GM04503 (cell line): ENCODE results near the gene FAM20C.
"Not testable (repeated sequence)": the region's sequence is repeated elsewhere in the genome, so short reads cannot be mapped to it uniquely, and the experiment has no call there.

Source experiments
- DNase-seq: peaks from one replicate; pipeline ENCODE4 v3.0.0-alpha.2; 2012; ENCODE audit warnings: low read depth

The FAM20C gene

GRCh38 chr7:259191-259505 is 66.8 kb downstream of the FAM20C start:
- no peak for DNase-seq

GRCh38 chr7:259751-260405 is 67.5 kb downstream of the FAM20C start:
- no peak for DNase-seq

- no peak for DNase-seq
Measured at GRCh38 chr7:260441-261281, 68.3 kb downstream of the FAM20C start.

GRCh38 chr7:261341-262250 is 69.2 kb downstream of the FAM20C start:
- no peak for DNase-seq

- no peak for DNase-seq
Measured at GRCh38 chr7:262251-262572, 69.8 kb downstream of the FAM20C start.

- not testable (repeated sequence) for DNase-seq
Measured at GRCh38 chr7:262631-263311, 70.4 kb downstream of the FAM20C start.

GRCh38 chr7:263483-264351 is 71.3 kb downstream of the FAM20C start:
- not testable (repeated sequence) for DNase-seq

- DNase-seq, result no peak
Measured at GRCh38 chr7:264541-265191, 72.3 kb downstream of the FAM20C start.

GRCh38 chr7:265192-265997 is 73.0 kb downstream of the FAM20C start:
- DNase-seq, result no peak

- no peak for DNase-seq
Measured at GRCh38 chr7:265998-266850, 73.9 kb downstream of the FAM20C start.

GRCh38 chr7:266851-267840 is 74.8 kb downstream of the FAM20C start:
- no peak for DNase-seq

GRCh38 chr7:268991-269390 is 76.6 kb downstream of the FAM20C start:
- no peak for DNase-seq

- DNase-seq, result no peak
Measured at GRCh38 chr7:269721-270120, 77.3 kb downstream of the FAM20C start.

- no peak for DNase-seq
Measured at GRCh38 chr7:270351-270983, 78.1 kb downstream of the FAM20C start.

GRCh38 chr7:271266-272107 is 79.1 kb downstream of the FAM20C start:
- DNase-seq, result peak; percentile 8

- DNase-seq, result no peak
Measured at GRCh38 chr7:272108-272615, 79.8 kb downstream of the FAM20C start.
